ENCODE data around the gene WIZ. TPM values are rescaled to one million over a fixed set of nuclear protein-coding genes. Genes with fewer than 3 reads are reported as not detected.

Gene WIZ
- total and polyA plus RNA-seq, 4 donors: 14.5 to 42.6 (median 23.3) TPM

DNA sequence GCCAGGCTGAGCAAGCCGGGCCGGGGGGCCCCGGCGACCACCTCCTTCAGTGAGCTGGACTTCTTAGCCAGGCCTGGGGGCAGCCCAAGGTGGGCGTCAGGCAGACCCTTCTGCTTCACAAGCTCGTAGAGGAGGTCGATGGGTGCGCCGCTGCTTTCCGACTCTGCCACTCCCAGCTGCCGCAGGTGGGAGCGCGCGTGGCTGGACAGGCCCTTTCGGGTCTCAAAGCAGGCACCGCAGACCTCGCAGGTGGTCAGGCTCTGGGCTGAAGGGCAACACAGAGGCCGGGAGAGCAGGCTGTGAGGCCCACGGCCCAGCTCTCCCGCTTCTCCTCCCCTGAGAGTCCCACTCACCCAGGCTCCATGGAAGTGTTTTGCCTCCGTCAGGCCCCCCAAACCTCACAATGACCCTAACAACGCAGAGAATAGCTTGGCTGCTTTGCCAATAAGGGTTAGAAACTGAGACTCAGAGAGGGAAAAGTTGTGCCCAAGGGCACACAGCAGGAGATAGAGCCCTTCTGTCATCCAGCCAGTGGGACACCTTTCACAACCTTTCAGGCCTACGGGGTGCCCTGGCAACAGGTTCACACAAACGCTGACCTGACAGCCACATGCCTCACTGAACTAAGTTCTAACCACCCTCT is 19.8 kb downstream of the WIZ start:
- no peaks in the 10 kb centered on the region for H3K27me3 ChIP-seq (ENCODE audit: control insufficient read depth in 3 of 3, insufficient read depth in 3 of 3, low read length in 2 of 3)
- H3K4me3 ChIP-seq: no peak overlapping the region
- H3K27ac ChIP-seq (ENCODE audit: low read depth in 1 of 2, low read length in 1 of 2): no peak overlapping the region
- peaks cover 0 to 2% (median 0%) of the 10 kb centered on the region in 4 donors for H3K9me3 ChIP-seq (ENCODE audit: control insufficient read depth in 4 of 4, insufficient read depth in 3 of 4, low read length in 3 of 4)
- ATAC-seq (ENCODE audit: insufficient read depth, low FRiP score) (no peak), DNase-seq (no peak)
- 92% methylated on average over 24 of the region's 24 CpGs for WGBS, 2 donors
- peaks cover 0 to 18% (median 10%) of the 10 kb centered on the region in 5 donors for H3K4me1 ChIP-seq (ENCODE audit: control insufficient read depth in 5 of 5, insufficient read depth in 5 of 5, low read length in 5 of 5)
- TF ChIP-seq, protein P1, sequence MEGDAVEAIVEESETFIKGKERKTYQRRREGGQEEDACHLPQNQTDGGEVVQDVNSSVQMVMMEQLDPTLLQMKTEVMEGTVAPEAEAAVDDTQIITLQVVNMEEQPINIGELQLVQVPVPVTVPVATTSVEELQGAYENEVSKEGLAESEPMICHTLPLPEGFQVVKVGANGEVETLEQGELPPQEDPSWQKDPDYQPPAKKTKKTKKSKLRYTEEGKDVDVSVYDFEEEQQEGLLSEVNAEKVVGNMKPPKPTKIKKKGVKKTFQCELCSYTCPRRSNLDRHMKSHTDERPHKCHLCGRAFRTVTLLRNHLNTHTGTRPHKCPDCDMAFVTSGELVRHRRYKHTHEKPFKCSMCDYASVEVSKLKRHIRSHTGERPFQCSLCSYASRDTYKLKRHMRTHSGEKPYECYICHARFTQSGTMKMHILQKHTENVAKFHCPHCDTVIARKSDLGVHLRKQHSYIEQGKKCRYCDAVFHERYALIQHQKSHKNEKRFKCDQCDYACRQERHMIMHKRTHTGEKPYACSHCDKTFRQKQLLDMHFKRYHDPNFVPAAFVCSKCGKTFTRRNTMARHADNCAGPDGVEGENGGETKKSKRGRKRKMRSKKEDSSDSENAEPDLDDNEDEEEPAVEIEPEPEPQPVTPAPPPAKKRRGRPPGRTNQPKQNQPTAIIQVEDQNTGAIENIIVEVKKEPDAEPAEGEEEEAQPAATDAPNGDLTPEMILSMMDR (IDR thresholded peaks at IDR 0.05; ENCODE audit: control extremely low read depth, extremely low read depth): no peak
- peaks cover 0 to 40% (median 21%) of the 10 kb centered on the region in 4 donors for H3K36me3 ChIP-seq (ENCODE audit: control insufficient read depth in 4 of 4, insufficient read depth in 4 of 4, low read length in 4 of 4)
- no peak overlapping the region for H3K9ac ChIP-seq (ENCODE audit: insufficient read depth in 1 of 2, low read length in 2 of 2)

DNA sequence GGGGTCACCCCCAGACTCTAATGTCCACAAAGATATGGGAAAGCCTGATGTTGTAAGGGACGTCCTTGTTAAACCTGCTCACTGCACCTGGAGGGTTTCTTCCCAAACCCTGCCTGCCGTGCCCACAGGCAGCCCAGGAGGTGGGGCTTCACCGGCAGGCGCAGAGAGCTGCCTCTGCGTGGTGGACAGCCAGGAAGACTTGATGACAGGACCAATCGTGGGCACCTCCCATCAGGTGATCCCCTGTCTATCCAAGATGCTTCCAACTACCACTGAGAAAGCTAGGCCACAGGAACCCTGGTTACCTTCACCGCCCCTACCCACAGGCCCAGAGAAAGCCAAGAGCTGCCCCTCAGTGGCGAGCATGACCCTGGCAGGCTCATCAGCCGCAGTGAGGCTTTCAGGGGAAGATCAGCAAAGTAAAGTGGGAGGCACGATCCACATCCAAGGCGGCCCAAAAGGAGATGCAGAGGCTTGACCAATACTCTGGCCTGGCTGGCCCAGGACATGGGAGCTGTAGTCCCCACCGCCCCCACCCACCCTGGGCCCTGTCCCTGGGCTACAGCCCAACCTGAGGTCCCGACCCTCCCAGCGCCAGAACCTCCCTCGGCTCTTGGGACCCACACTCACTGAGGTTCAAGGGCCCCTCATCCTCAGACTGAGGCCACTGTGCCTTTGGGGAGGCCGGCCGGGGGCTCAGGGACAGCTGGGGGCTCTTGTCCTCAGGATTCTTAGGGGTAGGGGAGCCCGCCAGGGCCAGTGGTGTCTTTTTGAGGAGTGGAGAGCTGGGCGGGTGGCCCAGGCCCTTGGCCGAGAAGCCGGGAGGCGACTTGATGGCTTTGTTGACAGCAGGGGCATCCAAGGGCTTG is 20.6 kb downstream of the WIZ start:
- TF ChIP-seq, protein P1 (IDR thresholded peaks at IDR 0.05; ENCODE audit: control extremely low read depth, extremely low read depth): no peak
- no peak for DNase-seq
- Histone ChIP-seq H3K36me3 (ENCODE audit: control insufficient read depth in 4 of 4, insufficient read depth in 4 of 4, low read length in 4 of 4) (peaks cover 1 to 48% (median 26%) of the 10 kb centered on the region in 4 donors), H3K9ac (ENCODE audit: insufficient read depth in 1 of 2, low read length in 2 of 2) (no peak overlapping the region), H3K4me3 (no peak overlapping the region), H3K27me3 (ENCODE audit: control insufficient read depth in 3 of 3, insufficient read depth in 3 of 3, low read length in 2 of 3) (no peaks in the 10 kb centered on the region), H3K4me1 (ENCODE audit: control insufficient read depth in 5 of 5, insufficient read depth in 5 of 5, low read length in 5 of 5) (peaks cover 0 to 18% (median 10%) of the 10 kb centered on the region in 5 donors), H3K27ac (ENCODE audit: low read depth in 1 of 2, low read length in 1 of 2) (no peak overlapping the region), H3K9me3 (ENCODE audit: control insufficient read depth in 4 of 4, insufficient read depth in 3 of 4, low read length in 3 of 4) (peaks cover 0 to 2% (median 0%) of the 10 kb centered on the region in 4 donors)
- no peak for ATAC-seq (ENCODE audit: insufficient read depth, low FRiP score)
- WGBS, 2 donors: 91 to 95% methylated on average over 22 of the region's 22 CpGs

DNA sequence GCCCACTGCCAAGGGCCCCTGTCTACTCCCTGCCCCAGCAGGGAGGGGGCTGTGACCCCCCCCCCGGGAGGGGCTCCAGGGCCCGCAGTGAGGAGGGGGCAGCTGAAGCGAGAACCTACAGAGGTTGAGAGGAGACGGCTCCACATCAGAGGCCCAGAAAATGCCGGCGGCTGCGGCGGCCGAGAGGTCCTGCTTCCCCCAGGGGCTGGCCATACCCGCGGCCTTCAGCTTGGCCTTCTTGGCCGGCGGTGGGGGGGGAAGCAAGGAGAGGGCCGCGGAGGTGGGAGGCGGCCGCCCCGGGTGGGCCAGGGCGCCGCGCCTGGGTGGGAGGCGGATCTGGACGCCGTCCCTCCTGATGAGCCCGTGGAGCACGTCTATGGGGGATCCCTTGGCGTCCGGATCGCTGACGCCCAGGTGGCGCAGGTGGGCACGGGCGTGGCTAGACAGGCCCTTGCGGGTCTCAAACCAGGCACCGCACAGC is 21.7 kb downstream of the WIZ start:
- ATAC-seq (ENCODE audit: insufficient read depth, low FRiP score) (no peak), DNase-seq (no peak)
- TF ChIP-seq, protein P1 (IDR thresholded peaks at IDR 0.05; ENCODE audit: control extremely low read depth, extremely low read depth): no peak
- H3K27ac ChIP-seq (ENCODE audit: low read depth in 1 of 2, low read length in 1 of 2): no peak overlapping the region
- peaks cover 0 to 19% (median 9%) of the 10 kb centered on the region in 5 donors for H3K4me1 ChIP-seq (ENCODE audit: control insufficient read depth in 5 of 5, insufficient read depth in 5 of 5, low read length in 5 of 5)
- no peak overlapping the region for H3K4me3 ChIP-seq
- peaks cover 0 to 2% (median 0%) of the 10 kb centered on the region in 4 donors for H3K9me3 ChIP-seq (ENCODE audit: control insufficient read depth in 4 of 4, insufficient read depth in 3 of 4, low read length in 3 of 4)
- no peak overlapping the region for H3K9ac ChIP-seq (ENCODE audit: insufficient read depth in 1 of 2, low read length in 2 of 2)
- WGBS, 2 donors: 95 to 96% methylated on average over 31 to 35 of the region's 35 CpGs
- H3K27me3 ChIP-seq (ENCODE audit: control insufficient read depth in 3 of 3, insufficient read depth in 3 of 3, low read length in 2 of 3): no peaks in the 10 kb centered on the region
- peaks cover 8 to 59% (median 37%) of the 10 kb centered on the region in 4 donors for H3K36me3 ChIP-seq (ENCODE audit: control insufficient read depth in 4 of 4, insufficient read depth in 4 of 4, low read length in 4 of 4)
